NOMO-1 (cell line): ENCODE data around the gene SLC25A25.
"Not testable (repeated sequence)": the region's sequence is repeated elsewhere in the genome, so short reads cannot be mapped to it uniquely, and the experiment has no call there.

ENCODE experiments used
- DNase-seq, 2 experiments: peaks; one replicate each; lab custom pipeline; 2025; ENCODE audit not compliant: unreplicated experiment in 2 of 2; lab: John Stamatoyannopoulos, UW

SLC25A25 gene

DNA sequence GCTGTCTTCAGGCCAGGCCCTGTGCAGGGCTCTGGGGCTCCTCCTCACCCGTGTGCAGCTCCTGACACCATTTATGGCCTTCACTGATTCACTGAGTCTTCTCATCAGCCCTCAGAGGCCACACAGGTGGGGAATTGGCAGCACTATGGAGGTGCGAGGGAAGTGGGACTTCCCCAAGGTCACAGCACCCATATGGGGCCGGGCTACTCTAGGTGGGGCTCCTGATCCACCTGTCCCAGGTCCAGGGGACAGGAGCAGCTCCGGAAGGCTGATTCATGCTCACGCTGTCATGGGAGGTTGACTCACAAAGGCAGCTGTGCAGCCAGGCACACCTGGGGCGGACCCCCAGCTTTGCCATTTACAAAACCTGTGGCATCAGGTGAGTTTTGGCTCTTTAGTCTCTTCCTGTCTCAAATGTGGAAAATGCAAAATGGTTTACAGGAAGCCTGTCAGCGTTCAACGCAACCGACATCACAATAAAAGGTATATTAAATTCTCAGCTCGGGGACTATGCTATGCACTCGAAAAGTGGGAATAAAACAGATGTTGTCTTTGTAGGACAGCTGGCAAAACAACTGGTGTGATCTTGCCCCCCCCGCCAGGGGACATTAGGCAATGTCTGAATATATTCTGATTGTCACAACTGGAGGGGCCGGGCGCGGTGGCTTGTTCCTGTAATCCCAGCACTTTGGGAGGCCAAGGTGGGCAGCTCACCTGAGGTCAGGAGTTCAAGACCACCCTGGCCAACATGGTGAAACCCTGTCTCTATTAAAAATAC is 15.9 kb upstream of the SLC25A25 start:
- no peak for DNase-seq

DNA sequence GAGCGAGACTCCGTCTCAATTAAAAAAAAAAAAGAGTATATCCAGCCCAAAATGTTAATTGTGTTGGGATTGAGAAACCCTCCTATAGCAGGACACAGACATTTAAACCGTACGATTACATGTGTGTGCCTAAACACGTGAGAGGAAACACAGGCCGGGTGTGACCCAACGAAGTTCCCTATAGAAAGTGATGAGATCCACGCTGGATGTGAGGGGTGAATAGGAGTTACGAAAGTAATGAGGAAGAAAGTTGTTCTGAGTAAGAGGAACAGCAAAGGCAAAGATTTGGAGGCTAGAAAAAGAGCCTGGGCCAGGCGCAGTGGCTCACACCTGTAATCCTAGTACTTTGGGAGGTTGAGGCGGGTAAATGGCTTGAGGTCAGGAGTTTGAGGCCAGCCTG is 14.5 kb upstream of the SLC25A25 start:
- DNase-seq, result peak; percentile 95 to 97

DNA sequence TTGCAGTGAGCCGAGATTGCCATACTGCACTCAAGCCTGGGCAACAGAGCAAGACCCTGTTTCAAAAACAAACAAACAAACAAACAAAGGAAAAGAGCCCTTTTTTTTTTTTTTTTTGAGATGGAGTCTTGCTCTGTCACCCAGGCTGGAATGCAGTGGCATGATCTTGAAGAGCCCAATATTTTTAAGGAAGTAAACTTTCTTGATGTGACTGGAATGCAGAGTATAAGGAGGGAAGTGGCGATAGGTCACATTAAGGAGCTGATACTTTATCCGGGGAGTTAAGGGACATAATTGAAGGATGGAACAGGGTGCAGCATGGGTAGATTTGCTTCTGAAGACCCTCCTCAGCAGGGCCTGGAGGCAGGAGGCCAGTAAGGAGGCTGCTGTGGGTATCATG is 13.9 kb upstream of the SLC25A25 start:
- DNase-seq, result no peak

- DNase-seq, result no peak
Measured at GRCh38 chr9:128055344-128056040, 12.5 kb upstream of the SLC25A25 start.

DNA sequence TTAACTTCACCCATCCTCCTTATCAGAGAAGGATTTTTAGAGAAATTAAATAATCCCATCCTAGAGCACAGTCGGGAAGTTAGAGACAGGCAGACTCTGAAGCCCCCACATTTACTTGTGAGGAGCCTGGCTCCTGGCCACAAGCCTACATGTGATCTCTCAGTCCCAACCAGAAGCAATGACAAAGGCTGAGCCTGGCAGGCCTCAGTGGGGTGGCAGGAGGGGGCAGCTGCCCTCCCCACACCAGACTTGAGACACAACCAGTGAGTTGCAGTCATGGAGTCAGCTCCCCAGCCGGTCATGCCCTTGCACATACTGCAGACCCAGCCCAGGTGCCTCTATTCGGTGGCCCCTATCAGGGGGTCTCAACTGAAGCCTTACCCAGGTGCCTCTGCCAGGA is 11.9 kb upstream of the SLC25A25 start:
- DNase-seq, result no peak

- no peak for DNase-seq
Measured at GRCh38 chr9:128056887-128057723, 10.9 kb upstream of the SLC25A25 start.

DNA sequence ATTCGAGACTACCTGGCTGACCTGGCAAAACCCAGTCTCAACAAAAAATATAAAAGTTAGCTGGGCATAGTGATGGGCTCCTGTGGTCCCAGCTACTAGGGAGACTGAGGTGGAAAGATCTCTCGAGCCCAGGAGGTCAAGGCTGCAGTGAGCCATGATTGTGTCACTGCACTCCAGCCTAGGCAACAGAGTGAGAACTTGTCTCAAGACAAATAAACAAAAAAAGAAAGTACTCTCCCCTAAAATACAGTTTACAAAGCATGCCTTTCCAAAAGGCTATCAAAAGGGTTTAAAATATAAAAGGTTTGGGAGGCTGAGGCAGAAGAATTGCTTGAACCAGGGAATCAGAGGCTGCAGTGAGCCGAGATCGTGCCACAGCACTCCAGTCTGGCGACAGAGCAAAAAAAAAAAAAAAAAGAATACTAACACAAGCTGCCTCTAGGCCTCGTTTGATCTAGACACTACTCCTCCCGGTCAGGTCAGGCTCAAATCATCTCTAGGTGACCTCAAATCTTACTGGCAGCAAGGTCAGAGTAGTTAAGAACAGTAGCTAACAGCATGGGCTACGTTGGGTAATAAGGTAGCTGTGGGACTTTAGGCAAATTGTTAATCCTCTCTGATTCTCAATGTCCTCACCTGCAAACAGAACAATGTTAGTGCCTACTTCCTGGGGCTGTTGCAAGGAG is 10.2 kb upstream of the SLC25A25 start:
- DNase-seq, result no peak

DNA sequence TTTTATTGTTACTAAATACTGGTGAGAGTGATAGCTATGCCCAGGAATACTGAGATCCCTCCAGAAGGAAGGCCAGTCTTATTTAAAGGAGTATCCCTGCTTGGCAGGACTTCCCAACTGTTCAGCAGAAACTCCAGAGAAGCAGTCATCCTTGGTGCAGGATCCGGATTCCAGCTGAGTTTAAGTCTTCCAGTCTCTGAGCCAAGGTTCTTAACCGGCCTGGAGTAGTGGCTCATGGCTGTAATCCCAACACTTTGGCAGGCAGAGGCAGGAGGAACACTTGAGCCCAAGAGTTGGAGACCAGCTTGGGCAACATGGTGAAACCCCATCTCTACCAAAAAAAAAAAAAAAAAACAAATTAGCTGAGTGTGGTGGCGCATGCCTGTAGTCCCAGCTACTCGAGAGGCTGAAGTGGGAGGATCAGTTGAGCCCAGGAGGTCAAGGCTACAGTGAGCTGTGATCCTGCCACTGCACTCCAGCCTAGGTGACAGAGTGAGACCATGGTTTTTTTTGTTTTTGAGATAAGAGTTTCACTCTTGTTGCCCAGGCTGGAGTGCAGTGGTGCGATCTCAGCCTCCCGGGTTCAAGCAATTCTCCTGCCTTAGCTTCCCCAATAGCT is 8.6 kb upstream of the SLC25A25 start:
- DNase-seq, result no peak

- DNase-seq, result peak in 1 of 2 experiments; percentile 6
Measured at GRCh38 chr9:128061275-128061960, 6.6 kb upstream of the SLC25A25 start.

DNA sequence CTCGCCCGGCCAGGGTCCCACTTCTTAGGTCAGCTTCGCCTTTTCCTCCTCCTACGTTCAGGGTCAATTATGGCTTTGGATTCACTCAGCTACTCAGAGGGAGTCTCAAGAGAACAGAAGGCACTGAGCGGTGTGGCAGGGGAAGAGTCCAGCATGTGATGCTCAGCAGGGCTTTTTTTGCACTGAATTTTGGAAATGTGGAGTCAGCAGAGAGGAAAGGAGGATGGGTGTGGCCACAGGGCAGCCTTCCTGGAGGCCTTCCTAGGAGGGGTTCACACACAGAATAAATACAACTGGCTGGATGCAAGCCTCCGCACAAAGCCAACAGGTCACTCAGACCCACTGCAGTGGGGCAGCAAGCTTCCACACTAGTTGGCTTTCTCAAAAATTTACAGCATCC is 5.8 kb upstream of the SLC25A25 start:
- DNase-seq, result no peak

DNA sequence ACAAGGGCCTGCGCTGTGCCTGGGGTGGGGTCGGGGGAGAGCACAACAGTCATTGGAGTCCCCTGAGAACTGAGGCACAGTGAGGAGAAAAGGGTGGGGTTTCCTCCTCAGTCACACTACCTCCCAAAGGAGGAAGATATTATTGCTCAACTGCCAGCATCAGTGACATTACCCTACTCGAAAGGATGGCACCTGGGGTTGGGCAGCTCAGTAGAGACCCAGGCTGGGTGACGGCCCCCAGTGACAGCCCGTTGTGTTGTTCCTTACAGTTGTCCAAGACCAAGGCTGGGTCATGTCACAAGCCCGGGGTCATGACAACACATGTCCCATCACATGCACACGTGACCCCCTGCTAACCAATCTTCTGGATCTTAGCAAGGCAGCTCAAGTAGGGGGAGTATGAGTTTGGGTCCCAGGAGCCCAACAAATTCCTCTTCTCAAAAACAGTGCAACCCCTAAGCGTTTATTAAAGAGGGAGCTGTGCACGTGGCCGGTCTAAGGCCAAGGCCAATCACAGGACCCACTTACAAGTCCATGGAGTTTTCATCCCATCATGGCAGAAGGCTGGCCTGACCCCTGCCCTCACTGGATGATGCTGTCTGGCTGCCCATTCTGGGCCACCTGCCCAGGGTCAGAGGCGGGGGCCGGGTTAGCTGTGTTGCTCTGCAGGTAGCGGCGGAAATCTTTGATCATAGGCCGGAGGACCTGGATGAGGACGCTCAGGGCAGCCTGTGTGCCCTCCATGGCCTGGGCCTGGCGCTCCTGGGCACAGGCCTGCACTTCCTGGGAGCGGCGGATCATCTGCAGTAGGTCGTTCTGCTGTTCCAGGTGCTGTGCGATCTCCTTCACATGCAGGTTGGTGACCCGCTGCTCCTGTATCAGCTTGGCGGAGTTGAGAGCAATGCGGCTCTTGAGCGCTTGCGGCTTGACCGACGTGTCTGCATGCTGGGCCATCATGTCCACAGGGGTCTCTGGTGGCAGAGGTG is 4.9 kb upstream of the SLC25A25 start:
- peak in 1 of 2 experiments; percentile 6 for DNase-seq

- no peak for DNase-seq
Measured at GRCh38 chr9:128065907-128066712, 1.9 kb upstream of the SLC25A25 start.

DNA sequence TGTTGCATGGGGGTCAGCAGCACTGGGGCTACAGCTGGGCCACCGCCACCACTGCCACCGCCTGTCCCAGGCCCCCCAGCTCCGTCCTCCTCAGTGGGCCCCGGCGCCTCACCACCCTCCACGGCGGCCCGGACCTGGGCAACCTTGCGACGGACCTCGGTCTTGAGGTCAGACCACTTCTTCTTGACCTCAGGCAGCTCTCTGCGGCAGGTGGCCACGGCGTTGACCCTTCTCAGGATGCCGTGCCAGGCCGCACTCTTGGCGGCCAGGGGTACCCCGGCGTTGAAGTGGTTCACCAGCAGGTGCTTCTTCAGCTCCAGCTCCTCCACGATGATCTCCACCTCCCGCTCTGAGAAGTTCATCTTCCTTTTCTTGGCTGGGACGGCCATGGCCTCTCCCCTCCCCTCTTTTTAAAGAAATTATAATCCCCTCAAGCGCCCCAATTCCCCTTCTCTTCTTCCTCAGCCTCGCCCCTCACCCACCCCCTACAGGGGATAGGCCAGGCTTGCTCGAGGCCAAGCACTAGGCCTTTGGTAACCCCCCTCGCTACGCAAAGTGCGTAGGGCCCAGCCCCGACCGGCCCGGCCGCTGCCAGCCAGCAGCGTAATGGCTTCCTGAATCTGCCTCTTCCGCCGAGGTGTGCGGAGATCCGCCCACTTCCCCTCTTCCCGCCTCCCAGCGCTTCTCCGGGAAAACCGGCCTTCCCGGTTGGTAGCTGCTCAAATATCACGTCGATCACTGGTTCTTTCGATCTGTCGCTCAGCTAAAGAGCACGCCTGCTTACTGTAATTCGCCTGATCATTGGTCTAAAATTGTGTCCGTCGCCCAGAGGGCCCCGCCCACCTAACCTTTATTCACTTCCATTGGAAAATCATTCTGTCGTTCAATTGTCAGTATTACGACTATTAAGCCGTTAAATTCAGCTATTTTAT is 1.1 kb upstream of the SLC25A25 start, which contains the start of gene NAIF1:
Gene NAIF1 (minus strand): TSS at position 608 of the 932 bp plus-strand sequence. CDS start 219 bp downstream, at position 389.
- DNase-seq, result peak; percentile 97 to 99

DNA sequence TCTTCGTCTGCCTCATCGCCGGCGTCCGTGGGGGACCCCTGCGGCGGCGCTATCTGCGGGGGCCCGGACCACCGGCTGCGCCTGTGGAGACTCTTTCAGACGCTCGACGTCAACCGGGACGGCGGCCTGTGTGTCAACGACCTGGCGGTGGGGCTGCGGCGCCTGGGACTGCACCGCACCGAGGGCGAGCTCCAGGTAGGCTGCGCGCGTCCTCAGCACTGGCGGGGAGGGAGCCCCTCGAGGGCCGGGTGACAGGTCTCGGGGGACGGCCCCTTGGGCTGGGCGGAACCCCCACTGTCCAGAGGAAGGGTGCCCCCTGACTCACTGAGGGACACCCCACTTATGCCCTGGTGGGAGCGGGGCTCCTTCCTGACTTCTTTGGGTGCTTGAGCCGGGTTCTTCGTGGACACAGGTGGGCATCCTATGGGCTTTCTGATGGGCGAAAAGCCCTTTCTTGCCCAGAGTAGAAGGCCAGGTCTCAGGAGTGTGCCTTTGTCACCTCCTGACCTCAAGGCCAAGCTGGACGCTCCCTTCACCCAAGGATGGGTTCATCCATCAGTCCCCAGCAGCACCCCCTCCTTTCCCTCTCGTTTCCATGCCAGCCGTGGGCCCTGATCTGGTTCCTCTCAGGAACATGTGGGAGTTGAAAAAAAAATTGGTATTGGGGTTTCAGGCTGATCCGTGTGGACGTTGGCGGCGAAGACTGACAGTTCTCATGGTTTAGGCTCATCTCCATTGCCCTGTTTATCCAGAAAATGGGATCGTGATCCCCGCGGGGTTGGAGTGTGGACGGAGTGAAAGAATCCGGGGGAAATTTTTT is 564 bp downstream of the SLC25A25 start:
- no peak for DNase-seq

DNA sequence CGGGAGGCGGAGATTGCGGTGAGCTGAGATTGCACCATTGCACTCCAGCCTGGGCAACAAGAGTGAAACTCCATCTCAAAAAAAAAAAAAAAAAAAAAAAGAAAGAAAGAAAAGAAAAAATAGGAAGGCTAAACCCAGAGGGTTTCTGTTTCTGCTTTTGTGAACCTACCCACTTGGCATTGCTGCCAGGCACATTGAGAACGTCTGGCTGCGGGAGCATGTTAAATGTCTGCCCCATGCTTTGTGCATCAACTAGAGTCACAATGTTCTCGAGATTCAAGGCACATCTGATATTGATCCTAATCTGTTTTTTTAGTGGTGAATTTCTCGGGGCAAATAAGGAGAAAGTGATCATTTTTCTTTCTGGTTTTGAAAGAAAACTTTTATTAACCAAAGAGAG is 2.8 kb downstream of the SLC25A25 start:
- DNase-seq, result peak in 1 of 2 experiments; percentile 14

GRCh38 chr9:128071475-128071874 is 3.4 kb downstream of the SLC25A25 start:
- not testable (repeated sequence) for DNase-seq
